GM21619 (cell line): Measurements from ENCODE around the gene ACAD8.
"Not testable (repeated sequence)": the region's sequence is repeated elsewhere in the genome, so short reads cannot be mapped to it uniquely, and the experiment has no call there.

Experiments used
- ATAC-seq: cut with Tn5 transposase; IDR thresholded peaks from one replicate; pipeline ENCODE4 v1.9.1; 2021; ENCODE audit not compliant: unreplicated experiment

Gene ACAD8

DNA sequence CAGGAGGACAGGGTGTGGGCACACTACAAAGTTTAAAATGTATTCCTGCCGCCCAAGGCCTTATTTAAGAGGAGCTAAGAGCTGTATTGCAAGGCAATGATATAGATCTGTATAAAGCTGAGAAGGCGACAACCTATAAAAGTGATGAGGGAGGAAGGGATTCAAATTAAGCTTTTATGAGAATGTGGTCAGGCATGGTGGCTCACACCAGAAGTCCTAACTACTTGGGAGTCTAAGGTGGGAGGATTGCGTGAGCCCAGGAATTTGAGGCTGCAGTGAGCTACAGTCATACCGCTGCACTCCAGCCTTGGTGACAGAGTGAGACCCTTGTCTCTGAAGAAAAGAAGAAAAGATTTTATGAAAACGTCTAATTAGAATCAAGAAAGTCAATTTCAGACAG, 13.1 kb downstream of the ACAD8 start:
- ATAC-seq: no peak

DNA sequence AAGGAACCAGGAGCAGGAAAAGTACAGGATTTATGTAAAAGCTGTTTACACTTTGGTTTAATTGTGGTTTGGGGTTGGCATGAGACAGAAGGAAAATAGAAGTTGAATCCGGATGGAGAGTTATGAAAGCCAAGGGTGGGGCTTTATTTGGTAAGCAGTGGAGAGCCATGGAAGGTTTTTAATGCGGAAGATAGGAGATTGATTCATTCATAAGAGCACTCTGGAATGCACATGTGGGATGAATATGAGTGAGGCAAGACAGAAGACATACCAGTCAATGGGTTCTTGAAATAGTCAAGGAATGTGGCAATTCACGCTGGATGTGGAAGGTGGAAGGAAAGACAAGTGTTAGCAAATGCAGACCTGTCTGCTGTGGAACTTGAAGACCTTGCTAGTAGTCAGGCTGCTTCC, 13.5 kb downstream of the ACAD8 start:
- no peak for ATAC-seq

DNA sequence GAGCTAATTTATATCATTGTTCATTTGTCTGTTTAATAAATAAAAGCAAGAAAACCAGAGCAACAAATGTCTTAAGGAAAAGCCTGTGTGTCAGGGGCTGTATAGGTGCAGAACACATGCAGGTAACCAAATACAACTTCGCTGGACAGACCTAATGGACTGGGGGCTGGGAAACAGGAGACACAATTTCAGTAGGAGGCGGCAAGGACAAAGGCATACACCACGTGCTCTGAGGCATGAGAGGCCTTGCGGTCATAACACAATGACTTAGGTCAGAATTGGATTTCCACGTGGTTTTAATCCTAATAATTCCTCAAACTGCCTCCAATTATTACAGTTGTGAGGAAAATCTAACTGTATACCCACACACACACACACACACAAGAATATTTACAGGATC, 14.1 kb downstream of the ACAD8 start:
- no peak for ATAC-seq

DNA sequence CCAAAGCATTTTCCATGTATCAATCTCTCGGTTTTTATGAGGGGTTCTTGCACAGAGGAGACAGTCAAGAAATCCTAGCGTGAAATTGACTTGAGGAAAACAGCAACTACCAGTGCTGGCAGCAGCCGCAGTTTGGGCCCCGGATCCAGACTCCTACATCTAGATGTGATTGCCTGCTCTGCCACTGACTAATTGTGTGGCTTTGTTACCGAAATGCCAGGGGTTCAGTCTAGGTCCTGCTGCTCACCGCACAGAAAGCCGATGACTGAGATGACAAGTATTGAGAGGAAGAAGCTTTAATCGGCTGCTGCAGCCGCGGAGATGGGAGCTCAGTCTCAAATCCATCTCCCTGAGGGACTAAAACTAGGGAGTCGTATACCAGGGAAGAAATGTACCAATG, 14.6 kb downstream of the ACAD8 start:
- ATAC-seq: no peak

DNA sequence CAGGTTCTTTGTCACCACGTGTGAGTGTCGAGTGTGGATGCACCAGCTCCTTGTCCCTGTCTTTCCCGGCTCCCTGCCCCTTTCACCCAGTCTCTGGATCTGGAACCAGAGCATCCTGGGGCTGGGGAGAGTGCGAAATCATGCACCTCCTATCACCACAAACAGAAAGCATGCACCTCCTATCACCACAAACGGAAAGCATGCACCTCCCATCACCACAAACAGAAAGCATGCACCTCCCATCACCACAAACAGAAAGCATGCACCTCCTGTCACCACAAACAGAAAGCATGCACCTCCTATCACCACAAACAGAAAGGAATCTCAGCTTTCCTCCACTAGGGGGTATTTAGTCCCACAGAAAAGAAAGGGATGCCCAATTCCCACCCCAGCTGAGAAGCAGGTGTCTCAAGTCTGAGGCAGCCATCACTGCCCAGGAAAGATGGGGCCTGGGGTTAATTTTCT, 16.9 kb downstream of the ACAD8 start:
- ATAC-seq: no peak

GRCh38 chr11:134271978-134272377, 18.6 kb downstream of the ACAD8 start:
- no peak for ATAC-seq

- ATAC-seq: no peak
Observed at GRCh38 chr11:134272381-134273316, 19.3 kb downstream of the ACAD8 start.

DNA sequence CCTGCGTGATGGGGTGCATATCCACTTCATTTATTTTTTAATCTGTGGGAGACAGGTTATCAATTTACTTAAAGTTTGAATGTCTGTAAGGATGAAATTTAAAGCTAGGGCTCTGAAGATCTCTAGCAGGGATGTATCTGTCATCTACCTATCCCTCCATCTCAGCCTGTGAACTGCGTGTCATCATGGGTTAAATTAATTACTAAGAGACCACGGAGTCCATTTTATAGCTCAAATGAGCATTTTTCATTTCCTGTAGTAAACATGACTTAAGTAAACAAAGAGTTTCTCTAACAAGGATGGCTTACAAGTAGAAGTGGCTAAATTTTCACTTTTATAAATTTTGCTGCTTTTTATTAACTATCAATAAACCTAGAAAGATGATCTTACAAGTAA, 19.9 kb downstream of the ACAD8 start:
- ATAC-seq: no peak

- ATAC-seq: no peak
Observed at GRCh38 chr11:134275188-134275533, 21.8 kb downstream of the ACAD8 start.

DNA sequence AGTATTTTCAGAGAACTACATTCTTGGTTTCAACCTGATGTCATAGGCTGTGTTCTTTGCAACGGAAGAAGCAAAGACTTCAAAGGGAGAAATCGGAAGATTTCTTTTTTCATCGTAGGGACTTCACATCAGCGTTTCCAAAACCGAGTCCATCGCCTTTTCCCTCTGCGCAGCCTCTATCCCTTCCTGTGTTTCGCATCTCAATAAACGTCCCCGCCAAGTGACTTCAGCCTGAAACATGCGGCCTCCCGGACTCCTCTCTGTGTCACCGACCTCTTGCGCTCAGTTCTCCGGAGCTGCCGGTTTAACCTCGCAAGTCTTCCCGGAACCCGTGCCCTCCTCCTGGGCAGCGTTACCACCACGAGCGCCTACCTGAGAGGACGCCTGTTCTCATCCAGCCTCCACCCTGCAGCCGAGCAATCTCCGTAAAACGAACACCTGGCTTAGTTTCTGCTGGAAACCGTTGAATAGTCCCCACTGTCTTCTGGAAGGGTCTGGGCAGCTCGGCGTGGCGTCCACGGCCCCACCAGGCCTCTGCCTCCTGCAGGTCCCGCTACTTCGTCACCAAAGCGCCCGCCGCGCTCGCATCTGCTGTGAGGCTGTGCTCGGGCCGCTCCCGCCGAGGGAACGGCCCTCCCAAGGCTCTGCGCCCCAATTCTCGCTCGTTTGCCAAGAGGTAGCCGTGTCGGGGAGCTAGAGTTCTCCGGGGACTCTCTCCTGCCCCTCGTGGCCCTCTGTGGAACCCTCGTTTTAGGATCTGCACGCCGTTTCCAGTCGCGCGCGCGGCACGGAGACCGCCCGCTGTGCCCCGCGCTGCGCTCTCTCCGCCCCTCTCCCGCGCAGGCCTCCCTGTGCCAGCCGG, 22.4 kb downstream of the ACAD8 start, which contains the start of gene GLB1L3:
Gene GLB1L3 (plus strand): TSS at position 846 of the 862 bp plus-strand sequence. CDS start 362 bp downstream, outside the sequence.
- peak; percentile 70 for ATAC-seq

DNA sequence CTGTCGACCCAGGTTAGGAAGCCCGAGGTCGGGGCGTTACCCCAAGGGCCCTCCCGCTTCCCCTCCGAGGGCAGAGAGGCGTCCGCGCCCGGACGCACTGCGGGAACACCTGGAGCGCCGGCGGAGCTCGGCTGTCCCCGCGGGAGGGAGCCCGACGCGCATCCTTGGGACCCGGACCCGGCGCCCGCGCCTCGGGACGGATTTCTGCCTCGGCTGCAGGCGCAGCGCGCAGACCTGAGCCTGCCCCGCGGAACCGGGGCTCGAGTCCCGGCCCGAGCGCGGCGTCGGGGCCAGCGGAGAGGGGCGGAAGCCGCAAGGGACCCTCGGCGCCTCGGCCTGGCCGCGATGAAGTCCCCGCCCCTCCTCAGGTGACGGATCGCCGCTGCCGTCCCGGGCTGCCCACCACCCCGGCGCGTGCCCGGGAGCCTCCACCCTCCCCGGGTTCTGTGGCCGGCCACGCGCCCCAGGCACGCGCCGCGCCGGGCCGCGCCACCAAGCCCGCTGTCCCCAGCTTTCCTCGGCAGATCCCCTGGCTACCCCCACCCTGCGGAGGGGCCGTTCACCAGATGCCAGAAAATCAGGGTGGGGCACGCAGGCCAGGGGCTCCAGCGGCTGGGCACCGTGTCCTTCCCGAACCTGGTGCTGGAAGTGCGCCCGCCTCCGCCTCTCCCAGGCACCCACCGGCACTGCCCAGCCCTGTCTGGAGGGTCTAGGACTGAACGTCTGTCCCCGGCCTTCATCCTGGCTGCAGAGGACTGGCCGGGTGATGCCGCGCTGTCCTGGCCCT, 23.2 kb downstream of the ACAD8 start:
- peak; percentile 21 for ATAC-seq

- ATAC-seq: no peak
Observed at GRCh38 chr11:134277183-134278001, 24.0 kb downstream of the ACAD8 start.

- no peak for ATAC-seq
Observed at GRCh38 chr11:134278356-134278755, 25.0 kb downstream of the ACAD8 start.

- not testable (repeated sequence) for ATAC-seq
Observed at GRCh38 chr11:134281635-134282034, 28.3 kb downstream of the ACAD8 start.

DNA sequence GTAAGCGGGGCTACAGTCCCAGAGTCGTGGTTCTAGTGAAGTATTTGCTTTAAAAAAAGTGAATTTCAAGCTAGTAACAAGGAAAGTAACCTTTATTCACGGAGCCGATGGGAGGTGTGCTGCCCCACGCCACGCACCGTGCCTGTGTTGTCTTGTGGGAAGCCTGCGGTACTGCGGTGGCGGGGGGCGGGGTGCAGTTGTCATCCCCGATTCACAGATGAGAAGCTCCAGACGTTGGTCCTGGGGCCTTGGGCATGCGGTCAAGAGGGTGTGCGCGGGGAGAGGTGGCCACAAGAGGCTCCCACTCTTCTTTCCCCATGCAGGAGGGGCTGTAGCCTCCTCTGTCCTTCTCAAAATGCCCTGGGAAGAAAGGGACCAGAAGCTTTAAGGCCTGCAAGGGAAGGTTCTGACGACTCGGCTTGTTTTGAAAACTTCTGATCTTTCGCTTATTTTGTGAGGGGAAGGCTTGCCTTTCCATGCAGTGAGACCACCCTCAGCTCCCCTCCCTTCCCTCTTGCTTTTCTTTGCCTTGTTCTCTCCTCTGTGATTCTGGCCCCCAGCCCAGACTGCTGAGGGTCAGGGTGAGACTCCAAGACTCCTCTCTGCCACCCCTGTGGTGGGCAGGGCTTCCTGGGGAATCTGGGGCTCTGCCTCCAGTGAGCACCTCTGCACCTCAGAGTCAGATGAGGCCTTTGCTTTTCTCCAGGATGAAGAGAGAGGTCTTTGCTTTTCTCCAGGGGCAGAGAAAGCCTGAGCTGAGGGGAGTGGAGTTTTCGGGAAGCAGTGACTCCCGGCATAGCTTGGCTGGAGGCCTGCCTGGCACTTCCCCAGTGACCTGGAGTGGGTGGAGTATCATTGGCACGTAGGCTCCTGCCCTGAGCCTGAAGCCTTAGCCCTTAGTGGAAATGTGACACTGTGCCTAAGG, 29.0 kb downstream of the ACAD8 start:
- no peak for ATAC-seq

- no peak for ATAC-seq
Observed at GRCh38 chr11:134283461-134284230, 30.3 kb downstream of the ACAD8 start.

DNA sequence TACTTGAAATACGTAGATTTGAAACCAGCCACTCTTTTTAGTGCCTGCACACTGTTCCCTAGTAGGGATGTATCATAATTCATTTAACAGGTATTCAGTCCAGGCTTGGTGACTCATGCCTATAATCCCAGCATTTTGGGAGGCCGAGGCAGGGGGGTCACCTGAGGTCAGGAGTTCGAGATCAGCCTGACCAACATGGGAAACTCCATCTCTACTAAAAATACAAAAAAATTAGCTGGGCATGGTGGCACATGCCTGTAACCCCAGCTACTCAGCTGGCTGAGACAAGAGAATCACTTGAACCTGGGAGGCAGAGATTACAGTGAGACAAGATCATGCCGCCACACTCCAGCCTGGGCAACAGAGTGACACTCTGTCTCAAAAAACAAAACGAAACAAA, 31.0 kb downstream of the ACAD8 start:
- ATAC-seq: not testable (repeated sequence)

DNA sequence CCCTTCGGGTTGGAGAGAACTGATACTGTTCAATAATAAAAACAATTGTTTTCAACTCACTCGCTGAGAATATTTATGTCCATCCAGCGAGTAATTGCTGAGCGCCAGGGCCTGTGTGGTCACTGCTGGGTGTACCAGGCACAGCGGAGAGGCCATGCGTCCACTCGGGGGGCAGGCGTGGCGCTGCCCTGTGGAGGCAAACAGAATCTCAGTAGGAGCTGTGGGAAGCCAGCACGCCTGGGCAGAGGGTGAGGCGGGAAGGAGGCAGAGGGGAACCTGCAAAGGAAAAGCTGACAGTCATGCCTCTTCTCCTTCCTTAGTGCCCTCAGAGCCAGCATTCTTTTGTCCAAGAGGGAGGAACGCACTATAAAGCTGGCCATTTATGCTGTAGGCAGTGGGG, 34.2 kb downstream of the ACAD8 start:
- no peak for ATAC-seq
